DMS153 treated with DMSO at 0.1 percent for 48 hours (cell line): Measurements from ENCODE around the gene PRIMA1.

Source experiments
- DNase-seq: peaks from one replicate; lab custom pipeline; 2025; ENCODE audit not compliant: unreplicated experiment; lab: John Stamatoyannopoulos, UW

The PRIMA1 gene

GRCh38 chr14:93797071-93797470, 8.8 kb upstream of the PRIMA1 start:
- DNase-seq = no peak

DNA sequence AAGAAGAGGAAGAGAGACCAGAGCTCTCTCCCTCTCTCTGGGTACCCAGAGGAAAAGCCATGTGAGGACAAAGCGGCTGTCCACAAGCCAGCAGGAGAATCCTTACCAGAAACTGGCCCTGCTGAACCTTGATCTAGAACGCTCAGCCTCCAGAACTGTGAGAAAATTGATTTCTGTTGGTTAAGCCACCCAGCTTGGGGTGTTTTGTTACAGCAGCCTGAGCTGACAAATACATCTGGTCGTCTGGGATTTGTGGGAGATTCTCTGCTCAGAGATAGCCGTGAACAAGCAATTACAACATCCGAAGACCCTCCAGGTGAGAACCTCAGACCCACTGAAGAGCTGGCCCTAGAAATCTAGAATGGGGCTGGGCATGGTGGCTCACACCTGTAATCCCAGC, 6.5 kb upstream of the PRIMA1 start:
- DNase-seq = no peak

DNA sequence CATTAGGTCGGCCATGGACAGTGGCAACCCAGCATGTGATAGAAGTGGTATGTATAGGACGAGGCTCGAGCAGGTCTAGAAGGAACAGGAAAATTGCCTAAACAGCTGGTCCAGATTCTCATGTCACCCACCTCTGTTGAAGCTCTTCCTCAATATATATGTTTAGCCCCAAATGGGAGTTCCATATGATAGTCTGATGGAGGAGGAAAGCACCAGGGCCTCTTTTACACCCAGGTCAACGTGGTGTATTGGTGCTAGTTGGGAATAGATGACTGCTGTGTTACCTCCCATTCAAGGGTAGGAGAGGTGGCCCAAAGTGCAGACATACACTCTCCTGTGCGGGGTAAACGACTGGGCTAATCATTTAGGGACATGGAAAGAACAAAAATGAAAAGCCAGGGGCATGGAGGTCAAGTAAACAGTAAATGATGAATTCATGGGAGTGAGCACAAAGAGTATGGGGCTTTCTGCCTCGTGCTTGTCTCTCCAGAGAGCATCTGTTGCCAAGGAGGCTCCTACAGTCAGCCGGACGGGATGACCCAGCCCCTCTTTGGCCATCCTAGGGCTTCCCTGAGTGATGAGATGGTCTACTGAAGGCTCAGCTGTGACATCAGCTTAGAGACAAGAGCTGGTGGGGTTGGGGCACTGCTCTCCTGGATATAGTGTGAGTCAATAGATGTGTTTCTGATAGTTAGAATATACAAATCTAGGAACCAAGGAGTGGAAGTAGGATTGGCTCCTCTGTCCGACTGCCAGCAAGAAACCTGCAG, 5.5 kb upstream of the PRIMA1 start:
- no peak for DNase-seq

DNA sequence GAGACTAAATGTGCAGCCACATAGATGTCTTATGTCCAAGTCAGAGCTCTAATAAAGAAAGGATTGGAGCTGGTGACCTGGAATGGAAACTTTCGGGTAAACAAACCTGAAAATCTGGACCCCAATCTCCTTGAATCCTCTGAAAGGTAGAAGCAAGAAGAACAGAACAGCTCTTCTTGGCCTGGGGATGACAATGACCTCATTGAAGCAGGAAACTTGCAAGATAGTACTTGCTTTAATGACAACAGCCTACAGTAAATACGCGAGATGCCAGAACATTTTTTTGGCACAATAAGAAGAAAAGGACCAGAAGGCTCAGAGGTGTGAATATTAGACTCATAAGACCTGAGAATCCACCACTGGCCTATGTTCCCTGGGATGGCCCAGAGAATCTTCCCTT, 4.1 kb upstream of the PRIMA1 start:
- DNase-seq = no peak

- DNase-seq = no peak
These were observed 2.7 kb upstream of the PRIMA1 start for GRCh38 chr14:93790966-93791365.

DNA sequence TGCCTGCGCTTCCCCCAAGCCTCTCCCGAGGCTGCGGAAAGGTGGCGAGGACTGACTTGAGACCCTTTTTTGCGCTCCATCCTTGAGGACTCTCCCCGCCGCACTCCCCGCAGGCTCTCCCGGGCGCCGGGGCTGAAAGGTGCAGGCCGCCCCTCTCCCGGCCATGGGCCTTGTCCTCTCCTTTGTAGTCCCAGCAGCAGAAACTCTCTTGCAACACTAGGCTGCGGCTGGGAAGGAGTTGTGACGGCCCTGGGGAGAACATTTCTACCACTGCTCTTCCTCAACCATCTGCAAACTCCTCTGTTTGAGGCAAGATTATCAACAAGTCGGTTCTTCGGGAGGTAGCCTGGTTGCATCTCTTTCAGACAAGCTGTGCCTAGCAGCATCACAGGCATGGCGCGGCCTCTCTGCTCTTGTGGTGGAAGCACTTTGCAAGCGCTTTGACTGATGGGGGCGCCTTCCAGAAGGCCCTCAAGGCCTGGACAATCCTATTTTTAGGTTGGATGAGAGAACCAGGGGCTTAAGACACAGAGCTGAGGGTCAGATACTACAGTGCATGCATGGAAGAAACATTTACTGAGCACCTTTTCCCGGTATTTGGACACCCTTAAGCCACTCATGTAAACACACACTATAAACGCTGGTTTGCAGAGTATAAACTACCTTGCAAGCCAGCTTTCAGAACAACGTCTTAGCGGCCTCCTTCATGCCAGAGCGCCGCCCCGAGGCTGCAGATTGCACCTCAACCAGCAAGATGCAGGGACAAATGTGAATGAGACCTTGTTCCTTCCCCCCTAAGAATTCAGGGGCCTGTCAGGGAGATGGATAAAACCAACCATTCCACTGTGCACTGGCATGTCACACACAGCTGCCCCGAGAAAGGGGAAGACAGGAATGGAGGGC, 1.2 kb upstream of the PRIMA1 start:
- DNase-seq = no peak

- peak; percentile 34 for DNase-seq
These were observed 400 bp upstream of the PRIMA1 start for GRCh38 chr14:93788543-93789227.

DNA sequence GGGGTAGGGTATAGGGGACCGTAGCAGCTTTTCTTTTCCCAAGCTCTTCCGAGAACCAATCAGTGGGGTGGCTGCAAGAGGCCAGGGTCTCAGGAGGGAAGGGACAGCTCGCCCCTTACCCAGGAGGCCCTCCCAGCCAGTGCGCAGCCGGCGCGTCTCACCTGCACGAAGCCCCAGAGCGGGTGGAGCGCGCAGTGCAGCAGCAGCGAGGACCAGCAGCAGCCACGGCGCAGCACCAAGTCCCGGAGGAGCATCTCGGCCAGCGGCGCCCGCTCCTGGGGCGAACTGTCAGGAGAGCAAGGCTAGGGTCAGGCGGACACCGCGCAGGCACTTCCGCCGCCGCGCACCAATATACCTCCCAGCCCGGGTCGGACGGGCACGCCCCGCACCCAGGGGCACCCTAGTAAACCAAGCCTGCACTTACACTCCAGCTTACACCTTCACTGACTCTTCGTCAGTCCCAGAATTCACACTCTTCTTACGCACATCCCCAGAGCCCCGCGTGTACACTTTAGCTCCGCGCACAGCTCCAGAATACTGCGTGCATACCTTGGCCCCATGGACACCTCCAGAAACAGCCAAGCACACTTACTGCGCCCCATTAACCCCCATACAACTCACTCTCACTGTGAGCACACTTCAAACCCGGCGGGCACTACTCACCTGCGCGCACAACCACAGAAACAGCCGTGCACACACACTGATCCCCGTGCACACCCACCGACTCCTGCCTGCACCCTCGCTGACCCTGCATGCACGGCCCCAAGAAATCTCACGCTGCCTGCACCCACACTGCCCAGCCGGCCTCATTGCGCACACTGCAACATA, 606 bp downstream of the PRIMA1 start:
- no peak for DNase-seq

GRCh38 chr14:93785423-93785822, 2.9 kb downstream of the PRIMA1 start:
- DNase-seq = no peak

DNA sequence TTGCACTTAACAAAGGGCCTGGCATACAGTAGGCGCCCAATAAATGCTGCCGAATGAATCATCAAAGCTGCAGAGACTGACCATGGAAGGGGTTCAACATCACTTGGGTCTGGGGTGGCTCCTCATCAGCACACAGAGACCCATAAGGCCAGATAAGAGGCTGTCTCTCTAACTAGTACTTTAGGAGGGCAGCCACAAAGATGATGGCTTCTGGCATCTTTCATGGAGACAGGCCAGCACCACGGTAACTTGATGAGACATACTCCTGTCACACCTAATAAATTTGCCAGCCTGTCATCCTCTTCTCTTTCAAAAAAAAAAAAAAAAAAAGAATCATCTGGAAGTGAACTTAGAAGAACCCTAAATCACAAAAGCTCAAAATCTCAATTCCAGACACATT, 3.4 kb downstream of the PRIMA1 start:
- no peak for DNase-seq

DNA sequence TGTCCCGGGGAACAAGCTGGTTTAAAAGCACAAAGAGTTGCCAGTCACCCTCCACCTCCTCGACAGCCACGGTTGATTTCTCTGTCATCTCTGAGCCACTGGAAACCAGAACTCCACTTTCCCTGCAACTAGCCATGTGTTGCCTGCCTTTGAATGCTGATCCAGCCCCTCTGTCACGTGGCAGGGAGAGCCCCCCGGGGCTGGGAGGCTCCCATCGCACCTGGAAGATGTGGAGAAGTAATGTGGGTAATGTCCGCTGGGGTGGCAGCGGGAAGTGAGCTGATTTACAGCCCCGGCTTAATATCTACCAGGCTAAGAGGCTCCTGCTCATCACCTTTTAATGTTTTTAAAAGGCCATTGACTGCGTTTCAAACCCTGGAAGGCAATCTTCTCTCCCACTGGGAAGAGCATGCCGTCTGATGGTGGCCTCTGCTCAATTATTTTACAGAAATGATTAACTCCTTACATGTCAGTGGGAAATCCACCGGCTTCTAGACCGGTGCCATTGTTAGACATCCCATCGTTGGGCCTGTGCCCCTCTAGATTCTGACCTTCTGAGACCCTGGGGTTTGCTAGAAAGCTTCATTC, 7.4 kb downstream of the PRIMA1 start:
- no peak for DNase-seq

DNA sequence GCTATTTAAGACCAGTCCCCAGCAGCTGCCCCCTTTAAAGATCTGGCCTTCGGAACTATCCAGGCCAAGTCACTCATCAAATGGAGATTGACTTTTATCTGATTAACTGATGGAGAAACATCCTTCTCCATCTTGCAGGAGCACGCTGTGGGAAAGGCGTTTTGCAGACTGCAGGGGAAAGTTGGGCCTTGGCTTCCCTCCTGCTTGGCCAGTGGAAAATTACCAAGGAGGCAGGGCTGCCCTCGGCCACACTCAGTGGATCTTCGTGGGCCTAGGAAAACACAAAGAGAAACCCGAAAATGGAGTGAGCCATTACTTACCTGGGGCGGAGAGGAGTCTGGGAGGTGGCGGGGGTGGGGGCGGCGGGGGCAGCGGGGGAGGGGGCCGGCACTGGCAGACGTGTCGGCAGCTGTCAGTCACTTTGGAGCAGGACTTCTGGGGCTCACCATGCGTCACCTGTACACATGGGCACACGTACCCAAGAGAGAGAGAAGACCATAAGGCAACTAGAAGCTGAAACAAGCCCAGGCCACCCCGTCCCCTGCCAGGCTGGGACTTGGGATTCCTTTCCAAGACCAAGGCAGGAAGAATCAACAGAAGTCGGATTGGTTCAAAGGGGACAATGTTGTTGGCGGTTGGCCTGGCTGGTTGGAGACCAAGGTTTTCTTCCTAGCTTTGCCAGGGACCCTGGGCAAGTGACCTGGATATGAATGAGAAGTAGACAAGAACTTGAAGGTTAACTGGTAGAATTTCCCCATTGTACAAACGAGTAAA, 9.2 kb downstream of the PRIMA1 start:
- DNase-seq = no peak

GRCh38 chr14:93778453-93778852, 9.8 kb downstream of the PRIMA1 start:
- no peak for DNase-seq

DNA sequence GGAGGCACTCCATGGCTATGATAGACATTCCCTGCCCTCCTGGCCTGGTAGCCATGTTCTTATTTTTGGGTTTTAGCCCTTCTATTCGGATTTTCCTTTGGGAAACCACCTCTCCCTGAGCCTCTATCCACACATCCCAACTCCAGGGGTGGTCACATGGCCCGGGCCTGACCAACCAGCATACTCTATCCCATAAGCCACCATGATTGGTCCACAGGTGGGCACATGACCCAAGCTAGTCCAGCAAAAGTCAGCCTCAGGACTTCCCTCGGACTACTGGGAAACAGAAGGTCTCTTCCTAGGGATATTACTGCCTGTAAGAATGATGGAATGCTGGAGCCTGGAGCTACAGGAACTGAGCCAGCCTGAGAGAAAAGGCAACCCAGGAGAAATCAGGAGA, 12.5 kb downstream of the PRIMA1 start:
- DNase-seq = no peak

DNA sequence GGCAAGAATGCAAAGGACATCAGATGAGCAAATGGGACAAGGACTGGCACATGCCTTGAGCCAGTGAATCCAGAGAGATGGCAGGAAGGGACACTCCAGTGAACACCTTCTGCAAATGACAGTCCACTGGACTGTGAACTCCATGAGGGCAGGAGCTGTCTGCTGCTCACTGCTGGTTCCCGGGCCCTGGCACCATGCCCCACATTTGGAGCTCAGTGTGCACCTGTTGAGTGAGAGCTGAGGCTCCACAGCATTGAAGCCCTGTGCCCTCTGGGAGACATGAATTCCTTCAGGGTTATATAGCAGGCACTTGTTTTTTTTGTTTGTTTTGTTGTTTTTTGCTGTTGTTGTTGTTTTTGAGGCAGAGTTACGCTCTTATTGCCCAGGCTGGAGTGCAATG, 13.1 kb downstream of the PRIMA1 start:
- no peak for DNase-seq

GRCh38 chr14:93772263-93772662, 16.0 kb downstream of the PRIMA1 start:
- no peak for DNase-seq

DNA sequence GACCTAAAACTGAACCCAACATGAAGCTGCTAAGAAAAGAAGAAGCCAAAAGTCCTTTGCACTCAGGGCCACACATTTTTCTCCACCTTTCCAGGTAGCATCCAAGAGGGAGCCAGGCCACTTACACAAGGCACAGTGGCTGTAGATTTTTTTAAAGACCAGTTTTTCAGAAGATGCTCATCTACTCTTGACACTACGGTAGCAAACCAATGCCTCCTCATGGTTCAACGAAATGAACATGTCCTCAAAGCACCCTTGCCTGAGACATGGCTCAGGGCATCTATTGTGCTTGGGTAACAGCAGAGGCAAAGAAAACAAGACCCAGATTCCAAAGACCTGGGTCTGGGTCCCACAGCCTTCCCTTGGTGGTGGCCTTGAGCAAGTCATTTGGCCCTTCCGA, 22.3 kb downstream of the PRIMA1 start:
- no peak for DNase-seq

- no peak for DNase-seq
These were observed 23.1 kb downstream of the PRIMA1 start for GRCh38 chr14:93765155-93765554.

DNA sequence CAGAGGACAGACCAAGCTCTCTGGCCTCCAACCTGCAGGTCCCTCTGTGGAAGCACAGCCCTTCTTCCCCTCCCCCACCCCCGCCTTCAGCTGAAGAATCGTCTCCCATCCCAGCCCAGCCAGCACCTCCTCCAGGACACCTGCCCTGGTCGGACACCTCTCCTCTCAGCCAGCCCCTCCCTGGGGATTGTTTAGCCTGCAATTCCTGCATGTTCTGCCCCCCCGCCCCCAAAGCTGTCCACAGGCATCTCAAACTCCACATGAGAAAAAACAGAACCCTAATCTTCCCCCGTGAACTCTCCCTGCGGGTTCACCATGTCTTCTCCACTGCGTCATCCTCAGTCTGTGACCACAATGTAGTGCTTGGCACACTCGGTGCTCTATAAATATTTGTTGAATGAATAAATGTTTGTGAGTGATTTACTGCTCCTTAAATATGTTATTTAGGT, 24.1 kb downstream of the PRIMA1 start:
- no peak for DNase-seq
